ENCODE results near the gene CTRB1.

CTRB1 gene

DNA sequence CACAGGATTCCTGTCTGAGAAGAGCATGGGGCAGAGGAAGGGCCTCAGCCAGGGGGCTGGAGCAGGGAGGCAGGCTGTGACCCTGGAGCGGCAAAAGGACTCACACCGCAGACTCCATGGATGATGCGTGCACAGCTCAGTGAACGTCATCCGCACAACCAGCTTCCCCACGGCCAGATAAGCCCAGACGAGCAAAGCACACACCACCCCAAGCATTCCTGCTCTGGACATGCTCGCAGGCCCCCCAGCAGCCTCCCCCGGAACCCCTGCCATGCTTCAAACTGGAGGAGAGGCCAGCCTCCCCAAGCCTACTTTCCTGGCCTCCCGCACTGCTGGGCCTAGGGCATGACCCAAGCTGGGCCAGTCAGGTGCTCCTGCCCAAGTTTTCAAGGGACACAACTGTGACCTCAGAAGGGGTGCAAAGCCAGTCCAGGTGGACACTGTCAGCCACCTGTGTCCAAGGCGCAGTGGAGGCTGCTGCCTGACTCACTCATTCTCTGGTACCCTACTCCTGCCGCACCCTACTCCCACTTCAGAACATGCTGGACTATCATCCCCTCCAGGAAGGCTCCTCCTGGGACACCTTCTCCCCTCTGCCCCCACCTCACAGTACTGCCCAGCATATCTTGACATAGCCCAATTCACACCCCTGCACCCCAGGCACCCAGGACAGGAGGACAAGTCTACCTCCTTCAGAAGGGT is 27.9 kb downstream of the CTRB1 start:
- peaks cover 88% of the 10 kb centered on the region for H3K79me2 ChIP-seq (ENCODE audit: control insufficient read depth, insufficient read depth, low read length)
- no peak overlapping the region for H4K8ac ChIP-seq (ENCODE audit: low read depth, low read length)
- H3K18ac ChIP-seq (ENCODE audit: low read length), result no peak overlapping the region
- H4K5ac ChIP-seq (ENCODE audit: low read length), result no peak overlapping the region
- H3K56ac ChIP-seq (ENCODE audit: low read length), result peak overlapping the region; percentile 47
- peak overlapping the region; percentile 22 for H3K9ac ChIP-seq (ENCODE audit: low read length)
- H2BK5ac ChIP-seq (ENCODE audit: low read length), result peak overlapping the region; percentile 40
- H3K4me2 ChIP-seq (ENCODE audit: low read length), result no peak overlapping the region
- H3K4me1 ChIP-seq (ENCODE audit: control insufficient read depth, low read depth, low read length), result peaks cover 18% of the 10 kb centered on the region
- WGBS (ENCODE audit: extremely low coverage, insufficient coverage, low lambda C conversion rate), result no CpG with 5 or more reads among the region's 12 CpGs
- H2AK5ac ChIP-seq (ENCODE audit: low read length), result no peak overlapping the region
- H3K4ac ChIP-seq (ENCODE audit: low read depth, low read length), result no peak overlapping the region
- H3K4me3 ChIP-seq (ENCODE audit: low read length), result no peak overlapping the region
- DNase-seq, result no peak
- no peak overlapping the region for H3K23ac ChIP-seq (ENCODE audit: low read length)
- H2BK120ac ChIP-seq (ENCODE audit: low read depth, low read length), result no peak overlapping the region
- H3K36me3 ChIP-seq (ENCODE audit: control insufficient read depth, insufficient read depth, low read length), result peaks cover 2% of the 10 kb centered on the region
- H2BK15ac ChIP-seq (replicated peaks; ENCODE audit: low read depth), result no peak overlapping the region
- H3K27me3 ChIP-seq (ENCODE audit: insufficient read depth, low read length, poor library complexity), result no peaks in the 10 kb centered on the region
- peak overlapping the region; percentile 68 for H3K27ac ChIP-seq (ENCODE audit: low read depth, low read length)
- peaks cover 29% of the 10 kb centered on the region for H3K79me1 ChIP-seq (ENCODE audit: low read length)

DNA sequence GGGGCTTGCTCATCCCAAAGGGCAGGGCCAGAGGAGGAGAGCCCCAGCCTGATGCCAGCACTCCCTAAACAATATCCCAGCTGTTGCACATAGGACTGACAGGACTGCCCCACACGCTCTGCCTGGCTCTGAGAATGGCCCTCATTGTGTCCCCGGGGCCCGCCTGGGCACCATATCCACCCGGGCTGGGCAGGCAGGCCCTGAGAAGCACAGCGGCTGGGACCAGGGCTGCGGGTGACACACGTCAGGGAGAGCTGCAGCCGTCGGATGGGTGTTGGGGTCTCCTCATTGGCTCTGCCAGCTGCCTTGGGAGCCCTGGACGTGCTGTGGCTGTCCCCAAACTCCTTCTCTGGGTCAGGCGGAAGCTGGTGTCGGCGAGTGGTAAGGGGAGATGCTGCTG is 28.5 kb downstream of the CTRB1 start:
- H2BK120ac ChIP-seq (ENCODE audit: low read depth, low read length), result no peak overlapping the region
- H3K4ac ChIP-seq (ENCODE audit: low read depth, low read length), result no peak overlapping the region
- no peak overlapping the region for H3K18ac ChIP-seq (ENCODE audit: low read length)
- H2BK5ac ChIP-seq (ENCODE audit: low read length), result no peak overlapping the region
- no peak overlapping the region for H3K4me2 ChIP-seq (ENCODE audit: low read length)
- H4K8ac ChIP-seq (ENCODE audit: low read depth, low read length), result no peak overlapping the region
- no peak overlapping the region for H4K5ac ChIP-seq (ENCODE audit: low read length)
- H3K4me1 ChIP-seq (ENCODE audit: control insufficient read depth, low read depth, low read length), result peaks cover 23% of the 10 kb centered on the region
- H3K9ac ChIP-seq (ENCODE audit: low read length), result peak overlapping the region; percentile 22
- no peak overlapping the region for H3K4me3 ChIP-seq (ENCODE audit: low read length)
- no peaks in the 10 kb centered on the region for H3K27me3 ChIP-seq (ENCODE audit: insufficient read depth, low read length, poor library complexity)
- H3K36me3 ChIP-seq (ENCODE audit: control insufficient read depth, insufficient read depth, low read length), result peaks cover 2% of the 10 kb centered on the region
- H3K23ac ChIP-seq (ENCODE audit: low read length), result no peak overlapping the region
- H2AK5ac ChIP-seq (ENCODE audit: low read length), result no peak overlapping the region
- peak overlapping the region; percentile 68 for H3K27ac ChIP-seq (ENCODE audit: low read depth, low read length)
- WGBS (ENCODE audit: extremely low coverage, insufficient coverage, low lambda C conversion rate), result no CpG with 5 or more reads among the region's 13 CpGs
- no peak for DNase-seq
- peak overlapping the region; percentile 17 for H3K56ac ChIP-seq (ENCODE audit: low read length)
- H2BK15ac ChIP-seq (replicated peaks; ENCODE audit: low read depth), result no peak overlapping the region
- H3K79me2 ChIP-seq (ENCODE audit: control insufficient read depth, insufficient read depth, low read length), result peaks cover 85% of the 10 kb centered on the region
- peaks cover 30% of the 10 kb centered on the region for H3K79me1 ChIP-seq (ENCODE audit: low read length)

DNA sequence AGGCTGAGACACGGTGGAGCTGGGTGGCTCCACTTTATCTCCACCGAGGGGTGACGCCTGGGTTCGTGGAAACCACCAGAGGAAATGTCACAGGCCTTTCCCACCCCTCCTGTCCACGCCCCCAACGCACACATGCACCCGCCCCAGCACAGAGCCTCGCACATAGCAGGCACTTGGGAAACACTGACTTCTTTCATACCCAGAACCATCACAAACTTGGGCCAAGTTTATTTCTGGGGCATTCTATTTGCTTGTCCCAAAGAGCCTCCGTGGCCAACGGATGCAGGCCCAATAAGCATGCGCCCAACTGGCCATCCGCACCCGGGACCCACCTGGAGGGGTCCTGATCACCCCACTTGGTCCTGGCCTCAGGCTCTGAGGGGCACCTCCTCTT is 29.4 kb downstream of the CTRB1 start:
- no CpG with 5 or more reads among the region's 13 CpGs for WGBS (ENCODE audit: extremely low coverage, insufficient coverage, low lambda C conversion rate)
- no peak overlapping the region for H2BK5ac ChIP-seq (ENCODE audit: low read length)
- no peak overlapping the region for H2AK5ac ChIP-seq (ENCODE audit: low read length)
- no peak for DNase-seq
- peak overlapping the region; percentile 5 for H3K9ac ChIP-seq (ENCODE audit: low read length)
- H3K27me3 ChIP-seq (ENCODE audit: insufficient read depth, low read length, poor library complexity), result no peaks in the 10 kb centered on the region
- H3K79me1 ChIP-seq (ENCODE audit: low read length), result peaks cover 30% of the 10 kb centered on the region
- H2BK120ac ChIP-seq (ENCODE audit: low read depth, low read length), result no peak overlapping the region
- no peak overlapping the region for H3K4me2 ChIP-seq (ENCODE audit: low read length)
- H2BK15ac ChIP-seq (replicated peaks; ENCODE audit: low read depth), result no peak overlapping the region
- H3K4me3 ChIP-seq (ENCODE audit: low read length), result no peak overlapping the region
- H3K23ac ChIP-seq (ENCODE audit: low read length), result no peak overlapping the region
- H3K4ac ChIP-seq (ENCODE audit: low read depth, low read length), result no peak overlapping the region
- peaks cover 85% of the 10 kb centered on the region for H3K79me2 ChIP-seq (ENCODE audit: control insufficient read depth, insufficient read depth, low read length)
- H4K8ac ChIP-seq (ENCODE audit: low read depth, low read length), result no peak overlapping the region
- no peak overlapping the region for H4K5ac ChIP-seq (ENCODE audit: low read length)
- no peak overlapping the region for H3K18ac ChIP-seq (ENCODE audit: low read length)
- peak overlapping the region; percentile 17 for H3K56ac ChIP-seq (ENCODE audit: low read length)
- H3K36me3 ChIP-seq (ENCODE audit: control insufficient read depth, insufficient read depth, low read length), result no peaks in the 10 kb centered on the region
- H3K27ac ChIP-seq (ENCODE audit: low read depth, low read length), result no peak overlapping the region
- H3K4me1 ChIP-seq (ENCODE audit: control insufficient read depth, low read depth, low read length), result peaks cover 30% of the 10 kb centered on the region

DNA sequence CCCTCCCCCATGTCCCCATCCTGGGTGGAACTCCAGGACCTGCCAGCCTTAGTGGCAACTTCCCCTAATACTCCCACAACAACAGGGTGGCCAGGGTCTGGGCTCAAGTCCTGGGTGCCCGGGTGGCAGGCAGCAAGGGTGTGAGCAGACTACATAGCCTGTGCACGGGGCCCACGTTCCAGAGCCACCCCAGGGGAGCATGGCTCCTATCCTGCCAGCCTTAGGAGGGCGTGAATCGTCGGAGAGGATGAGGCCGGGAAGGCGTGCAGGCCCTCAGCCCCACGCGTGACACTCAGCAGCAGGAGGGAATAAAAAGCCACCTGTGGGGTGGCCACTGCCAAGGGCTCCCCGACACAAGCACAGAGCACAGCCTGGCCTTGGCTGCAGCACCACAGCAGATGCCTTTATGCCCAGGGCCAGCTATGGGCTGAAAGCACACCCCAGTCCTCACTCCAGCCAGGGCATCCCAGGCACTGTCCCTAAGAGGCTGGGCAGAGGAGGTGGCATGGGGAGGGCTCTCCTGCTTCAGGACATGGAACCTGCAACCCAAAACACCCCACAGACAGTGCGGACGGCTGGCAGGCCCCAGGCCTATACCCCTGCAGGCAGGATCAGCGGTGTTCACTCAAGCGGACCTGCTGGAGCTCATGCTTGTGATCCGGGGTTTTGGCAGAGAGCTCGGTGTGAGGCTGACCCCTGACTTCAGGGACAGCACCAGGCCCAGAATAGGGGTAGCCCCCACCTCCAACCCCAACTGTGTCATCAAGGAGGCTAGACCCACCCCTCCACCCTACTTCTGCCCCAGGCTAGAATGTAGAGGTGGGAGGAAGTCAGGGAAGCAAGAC is 30.0 kb downstream of the CTRB1 start:
- Histone ChIP-seq H3K56ac (ENCODE audit: low read length) (peak overlapping the region; percentile 70), H2AK5ac (ENCODE audit: low read length) (no peak overlapping the region), H4K5ac (ENCODE audit: low read length) (no peak overlapping the region), H3K4me3 (ENCODE audit: low read length) (no peak overlapping the region), H3K9ac (ENCODE audit: low read length) (peak overlapping the region; percentile 41), H2BK5ac (ENCODE audit: low read length) (peak overlapping the region; percentile 22), H2BK120ac (ENCODE audit: low read depth, low read length) (no peak overlapping the region), H3K4me2 (ENCODE audit: low read length) (no peak overlapping the region), H3K4me1 (ENCODE audit: control insufficient read depth, low read depth, low read length) (peaks cover 34% of the 10 kb centered on the region), H3K27me3 (ENCODE audit: insufficient read depth, low read length, poor library complexity) (no peaks in the 10 kb centered on the region), H3K18ac (ENCODE audit: low read length) (no peak overlapping the region), H2BK15ac (replicated peaks; ENCODE audit: low read depth) (no peak overlapping the region), H3K79me2 (ENCODE audit: control insufficient read depth, insufficient read depth, low read length) (peaks cover 79% of the 10 kb centered on the region), H3K4ac (ENCODE audit: low read depth, low read length) (no peak overlapping the region), H3K79me1 (ENCODE audit: low read length) (peaks cover 26% of the 10 kb centered on the region), H4K8ac (ENCODE audit: low read depth, low read length) (no peak overlapping the region), H3K23ac (ENCODE audit: low read length) (peak overlapping the region; percentile 70), H3K36me3 (ENCODE audit: control insufficient read depth, insufficient read depth, low read length) (no peaks in the 10 kb centered on the region), H3K27ac (ENCODE audit: low read depth, low read length) (no peak overlapping the region)
- no peak for DNase-seq
- no CpG with 5 or more reads among the region's 17 CpGs for WGBS (ENCODE audit: extremely low coverage, insufficient coverage, low lambda C conversion rate)

DNA sequence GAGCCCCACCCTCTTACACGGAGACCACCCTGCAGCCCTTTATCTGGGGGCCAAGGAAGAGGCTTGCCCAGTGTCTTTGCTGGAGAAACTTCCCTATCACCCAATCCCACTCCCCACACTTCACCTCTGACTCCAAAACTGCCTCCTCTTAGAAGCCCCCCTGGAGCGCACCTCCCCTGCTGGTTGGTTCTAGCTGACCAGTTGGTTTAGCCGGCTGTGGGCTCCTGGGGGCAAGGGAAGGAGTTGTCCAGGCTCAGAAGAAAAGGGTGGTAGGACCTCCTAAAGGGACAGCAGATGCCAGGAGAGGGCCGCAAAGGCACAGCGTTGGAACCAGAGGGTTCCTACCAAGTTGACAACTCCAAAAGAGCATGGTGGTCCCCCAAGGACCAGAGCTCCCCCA is 30.7 kb downstream of the CTRB1 start:
- no peak for DNase-seq
- Histone ChIP-seq H3K36me3 (ENCODE audit: control insufficient read depth, insufficient read depth, low read length) (no peaks in the 10 kb centered on the region), H2AK5ac (ENCODE audit: low read length) (no peak overlapping the region), H3K79me1 (ENCODE audit: low read length) (peaks cover 21% of the 10 kb centered on the region), H3K56ac (ENCODE audit: low read length) (peak overlapping the region; percentile 70), H2BK120ac (ENCODE audit: low read depth, low read length) (no peak overlapping the region), H2BK5ac (ENCODE audit: low read length) (no peak overlapping the region), H3K79me2 (ENCODE audit: control insufficient read depth, insufficient read depth, low read length) (peaks cover 74% of the 10 kb centered on the region), H4K5ac (ENCODE audit: low read length) (no peak overlapping the region), H4K8ac (ENCODE audit: low read depth, low read length) (no peak overlapping the region), H3K4ac (ENCODE audit: low read depth, low read length) (no peak overlapping the region), H3K4me2 (ENCODE audit: low read length) (peak overlapping the region; percentile 3), H3K4me1 (ENCODE audit: control insufficient read depth, low read depth, low read length) (peaks cover 38% of the 10 kb centered on the region), H3K18ac (ENCODE audit: low read length) (no peak overlapping the region), H2BK15ac (replicated peaks; ENCODE audit: low read depth) (no peak overlapping the region), H3K9ac (ENCODE audit: low read length) (peak overlapping the region; percentile 41), H3K4me3 (ENCODE audit: low read length) (no peak overlapping the region), H3K27ac (ENCODE audit: low read depth, low read length) (no peak overlapping the region), H3K27me3 (ENCODE audit: insufficient read depth, low read length, poor library complexity) (no peaks in the 10 kb centered on the region), H3K23ac (ENCODE audit: low read length) (peak overlapping the region; percentile 82)
- no CpG with 5 or more reads among the region's 5 CpGs for WGBS (ENCODE audit: extremely low coverage, insufficient coverage, low lambda C conversion rate)

Data from mesendoderm (in vitro differentiated cells).